Measurements from ENCODE around the gene CNPY4.
A peak's percentile ranks its signal among the peaks of the same experiment; 100 is the strongest.

Gene CNPY4

GRCh38 chr7:100148559-100149328 is 29.3 kb downstream of the CNPY4 start, which contains the start of gene LAMTOR4:
Gene LAMTOR4, plus strand, starts transcription at chr7:100148918. Its CDS starts 55 bp downstream, at chr7:100148973.
- peak; percentile 97 for DNase-seq (ENCODE audit: low spot score)

- no peak for DNase-seq (ENCODE audit: low spot score)
Measured at GRCh38 chr7:100152404-100152803, 33.0 kb downstream of the CNPY4 start.

GRCh38 chr7:100152937-100153666 is 33.7 kb downstream of the CNPY4 start:
- DNase-seq (ENCODE audit: low spot score), result no peak

- no peak for DNase-seq (ENCODE audit: low spot score)
Measured at GRCh38 chr7:100153708-100154535, 34.5 kb downstream of the CNPY4 start.

GRCh38 chr7:100154651-100155491 is 35.4 kb downstream of the CNPY4 start:
- DNase-seq (ENCODE audit: low spot score), result no peak

GRCh38 chr7:100155553-100156317 is 36.3 kb downstream of the CNPY4 start:
- DNase-seq (ENCODE audit: low spot score), result no peak

GRCh38 chr7:100156331-100157068 is 37.1 kb downstream of the CNPY4 start:
- no peak for DNase-seq (ENCODE audit: low spot score)

- no peak for DNase-seq (ENCODE audit: low spot score)
Measured at GRCh38 chr7:100157069-100157333, 37.6 kb downstream of the CNPY4 start.

- DNase-seq (ENCODE audit: low spot score), result peak; percentile 44
Measured at GRCh38 chr7:100157334-100158228, 38.1 kb downstream of the CNPY4 start.

GRCh38 chr7:100158229-100159098 is 39.0 kb downstream of the CNPY4 start, which contains the start of gene TRAPPC14:
Gene TRAPPC14, minus strand, starts transcription at chr7:100158723. Its CDS starts 224 bp downstream, at chr7:100158499.
- peak; percentile 57 for DNase-seq (ENCODE audit: low spot score)

GRCh38 chr7:100159099-100159623 is 39.7 kb downstream of the CNPY4 start:
- DNase-seq (ENCODE audit: low spot score), result no peak

- no peak for DNase-seq (ENCODE audit: low spot score)
Measured at GRCh38 chr7:100160067-100160466, 40.6 kb downstream of the CNPY4 start.

GRCh38 chr7:100163006-100163531 is 43.6 kb downstream of the CNPY4 start:
- DNase-seq (ENCODE audit: low spot score), result no peak

- no peak for DNase-seq (ENCODE audit: low spot score)
Measured at GRCh38 chr7:100163871-100164270, 44.4 kb downstream of the CNPY4 start.

- DNase-seq (ENCODE audit: low spot score), result no peak
Measured at GRCh38 chr7:100166317-100166940, 47.0 kb downstream of the CNPY4 start.

- DNase-seq (ENCODE audit: low spot score), result no peak
Measured at GRCh38 chr7:100166970-100167911, 47.8 kb downstream of the CNPY4 start.
